HG02870 (cell line): ENCODE measurements around the gene UNC50.

Experiments used
- ATAC-seq: cut with Tn5 transposase; IDR thresholded peaks from one replicate; pipeline ENCODE4 v1.9.1; 2021; ENCODE audit warnings: mild to moderate bottlenecking, moderate library complexity; ENCODE audit not compliant: unreplicated experiment

The UNC50 gene, protein sequence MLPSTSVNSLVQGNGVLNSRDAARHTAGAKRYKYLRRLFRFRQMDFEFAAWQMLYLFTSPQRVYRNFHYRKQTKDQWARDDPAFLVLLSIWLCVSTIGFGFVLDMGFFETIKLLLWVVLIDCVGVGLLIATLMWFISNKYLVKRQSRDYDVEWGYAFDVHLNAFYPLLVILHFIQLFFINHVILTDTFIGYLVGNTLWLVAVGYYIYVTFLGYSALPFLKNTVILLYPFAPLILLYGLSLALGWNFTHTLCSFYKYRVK

DNA sequence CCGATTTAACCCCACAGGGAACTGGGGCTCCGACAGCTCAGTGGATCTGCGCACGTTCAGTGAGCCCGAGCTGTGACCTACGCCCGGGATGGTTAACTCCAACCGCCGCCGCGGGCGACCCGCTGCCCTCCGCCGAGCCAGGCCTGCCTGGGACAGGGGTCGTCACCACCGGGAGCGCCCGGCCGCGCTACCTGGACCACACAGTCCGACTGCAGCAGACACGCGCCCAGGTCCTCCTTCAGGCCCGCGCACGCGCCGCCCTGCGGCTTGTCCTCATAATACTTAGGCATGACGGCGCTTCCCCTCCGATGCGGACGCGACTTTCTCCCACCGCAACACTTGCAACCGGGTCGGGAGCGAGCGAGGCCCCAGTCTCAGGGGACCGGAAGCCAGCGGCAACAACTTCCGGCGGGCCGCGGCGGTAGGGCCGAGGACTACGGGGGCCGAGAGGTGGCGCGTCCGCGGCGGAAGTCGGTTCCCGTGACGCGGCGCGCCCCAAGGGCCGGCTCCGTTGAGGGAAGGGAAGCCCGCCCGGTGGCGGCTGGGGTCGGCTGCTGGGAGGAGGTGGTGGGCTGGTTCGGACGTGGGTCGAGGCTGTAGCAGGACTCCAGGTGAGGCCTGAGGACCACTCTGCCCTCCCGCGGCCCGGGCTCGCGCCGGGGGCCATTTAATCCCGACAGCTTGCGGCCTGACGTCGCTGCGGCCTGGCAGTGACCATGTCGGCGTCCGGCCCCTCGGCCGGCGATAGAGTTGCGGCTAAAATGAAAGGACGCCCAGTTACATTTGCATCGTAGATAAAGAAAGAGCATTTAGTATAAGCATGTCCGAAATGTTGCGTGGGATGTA, at the start of gene UNC50, which contains the start of gene COA5:
UNC50 (plus strand) TSS at position 474 of the 846 bp plus-strand sequence. CDS start 1,171 bp downstream, outside the sequence.
COA5 (minus strand) TSS at position 397 of the 846 bp plus-strand sequence; CDS start at position 290, 107 bp downstream.
- ATAC-seq: peak; percentile 86

GRCh38 chr2:98558852-98559530, 49.4 kb upstream of the UNC50 start:
- no peak for ATAC-seq

- no peak for ATAC-seq
Measured at GRCh38 chr2:98559581-98559980, 48.8 kb upstream of the UNC50 start.

GRCh38 chr2:98560256-98560771, 48.1 kb upstream of the UNC50 start:
- ATAC-seq: no peak

- ATAC-seq: no peak
Measured at GRCh38 chr2:98561018-98561417, 47.4 kb upstream of the UNC50 start.

GRCh38 chr2:98561902-98562695, 46.3 kb upstream of the UNC50 start:
- no peak for ATAC-seq

DNA sequence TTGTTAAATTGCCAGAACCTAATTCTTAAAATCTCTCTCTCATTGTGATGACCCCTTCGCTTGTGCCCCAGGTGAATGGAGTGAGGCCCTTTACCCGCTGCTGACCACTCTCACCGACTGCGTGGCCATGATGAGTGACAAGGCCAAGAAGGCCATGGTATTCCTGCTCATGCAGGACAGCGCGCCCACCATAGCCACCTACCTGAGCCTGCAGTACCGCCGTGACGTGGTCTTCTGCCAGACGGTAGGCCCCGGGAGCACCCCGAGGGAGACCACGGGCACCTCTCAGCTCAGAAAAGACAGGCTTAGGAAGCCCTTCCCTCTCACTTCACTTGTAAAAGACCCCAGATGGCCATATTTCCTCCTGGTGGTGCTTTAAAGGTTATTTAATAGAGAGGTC, 45.0 kb upstream of the UNC50 start:
- ATAC-seq: no peak

GRCh38 chr2:98564541-98565132, 43.8 kb upstream of the UNC50 start:
- ATAC-seq: no peak

DNA sequence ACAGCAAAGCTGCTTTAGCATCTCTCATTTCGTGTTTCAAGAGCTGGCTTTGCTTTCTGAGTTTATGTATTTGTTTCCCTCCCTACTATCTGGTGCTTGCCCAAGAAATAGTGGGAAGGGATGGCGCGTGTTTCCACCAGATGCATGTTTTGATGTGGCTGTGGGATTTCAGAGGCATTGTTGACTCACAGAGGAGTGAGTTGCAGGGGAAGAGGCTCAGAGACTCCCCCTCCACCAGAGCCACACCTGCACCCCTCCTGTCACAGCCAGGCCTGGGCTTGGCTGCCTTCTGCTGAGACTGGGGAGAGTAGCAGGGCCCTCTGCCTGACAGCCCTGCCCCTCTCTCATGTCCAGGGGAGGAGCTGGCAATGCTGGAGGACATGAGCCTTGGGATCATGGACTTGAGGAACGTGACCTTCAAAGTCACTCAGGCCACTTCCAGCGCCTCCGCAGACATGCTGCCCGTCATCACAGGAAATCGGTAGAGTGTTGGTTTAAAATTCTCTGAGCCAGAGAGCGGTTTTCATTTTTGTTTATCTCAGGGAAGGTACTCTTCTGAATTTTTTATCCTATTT, 43.0 kb upstream of the UNC50 start:
- no peak for ATAC-seq

DNA sequence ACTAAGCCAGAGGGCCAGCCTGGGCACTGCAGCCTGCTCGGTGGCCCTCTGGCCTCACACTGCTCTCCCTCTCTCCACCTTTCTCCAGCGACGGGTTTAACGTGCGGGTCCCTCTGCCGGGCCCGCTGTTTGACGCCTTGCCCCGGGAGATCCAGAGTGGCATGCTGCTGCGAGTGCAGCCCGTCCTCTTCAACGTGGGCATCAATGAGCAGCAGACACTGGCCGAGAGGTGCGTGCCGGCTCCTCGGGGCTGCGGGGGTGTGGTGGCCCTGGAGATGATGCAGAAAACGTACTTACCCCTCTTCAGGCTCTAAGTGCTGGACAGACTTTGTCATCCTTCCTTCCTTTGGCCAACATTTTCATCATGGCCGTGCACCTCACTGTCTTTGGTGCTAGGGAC, 42.4 kb upstream of the UNC50 start:
- ATAC-seq: no peak

- no peak for ATAC-seq
Measured at GRCh38 chr2:98568161-98568956, 40.0 kb upstream of the UNC50 start.

GRCh38 chr2:98569197-98569793, 39.1 kb upstream of the UNC50 start:
- ATAC-seq: no peak

DNA sequence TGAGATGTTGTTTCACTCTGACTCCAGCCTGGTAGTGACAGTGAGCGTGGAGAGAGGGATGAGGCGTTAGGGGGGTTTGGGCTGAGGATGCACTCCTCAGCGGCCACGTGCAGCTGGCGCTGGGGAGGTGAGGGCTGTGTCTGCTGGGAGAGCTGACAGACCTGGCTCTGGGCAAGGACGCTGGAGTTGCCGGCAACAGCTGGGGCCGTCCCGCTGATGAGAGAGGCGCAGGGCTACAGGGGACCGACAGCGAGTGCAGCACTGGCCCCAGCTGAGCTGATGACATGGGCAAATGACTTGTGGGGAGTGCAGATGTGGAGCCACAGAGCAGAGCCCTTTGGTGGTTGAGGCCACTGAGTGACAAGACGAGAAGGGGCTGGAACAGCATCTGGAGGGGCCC, 38.5 kb upstream of the UNC50 start:
- no peak for ATAC-seq

DNA sequence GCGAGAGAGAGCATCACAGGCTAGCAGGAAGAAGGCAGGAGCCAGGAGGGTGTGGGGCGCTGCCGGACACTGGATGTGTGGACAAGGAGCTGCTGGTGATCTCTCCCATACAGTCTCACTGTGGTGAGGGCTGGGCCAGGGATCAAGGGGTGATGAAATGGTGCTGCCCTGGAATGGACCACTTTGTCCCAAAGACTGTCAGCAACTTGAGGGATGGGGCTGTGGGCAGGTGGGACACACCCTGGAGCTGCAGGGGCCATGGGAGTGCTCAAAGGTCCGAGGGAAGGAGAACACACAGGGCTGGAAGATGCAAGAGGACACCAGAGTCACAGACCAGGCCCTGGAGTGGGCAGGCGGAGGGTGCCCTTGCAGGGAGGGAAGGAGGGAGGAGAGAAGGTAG, 38.0 kb upstream of the UNC50 start:
- ATAC-seq: no peak

- ATAC-seq: no peak
Measured at GRCh38 chr2:98571121-98571701, 37.2 kb upstream of the UNC50 start.

DNA sequence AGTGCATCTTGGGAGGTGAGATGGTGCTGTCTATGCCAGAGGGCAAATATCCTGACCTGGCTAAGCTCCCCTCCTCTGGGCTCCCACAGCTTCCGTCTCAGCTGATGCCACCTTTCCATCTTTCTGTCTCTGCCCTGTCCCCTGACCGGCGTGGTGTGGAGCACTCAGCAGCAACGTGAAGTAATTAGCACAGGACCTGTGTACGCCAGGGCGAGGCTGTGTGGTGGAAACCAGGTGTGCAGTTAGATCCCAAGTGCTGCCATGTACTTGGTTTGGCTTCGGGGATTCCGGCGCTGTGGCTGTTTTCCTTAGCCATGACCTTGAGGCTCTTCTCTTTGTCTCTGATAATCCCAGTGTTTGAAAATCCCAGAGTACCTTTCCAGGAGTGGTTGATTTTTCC, 36.6 kb upstream of the UNC50 start:
- no peak for ATAC-seq

- ATAC-seq: no peak
Measured at GRCh38 chr2:98572211-98572610, 36.2 kb upstream of the UNC50 start.

DNA sequence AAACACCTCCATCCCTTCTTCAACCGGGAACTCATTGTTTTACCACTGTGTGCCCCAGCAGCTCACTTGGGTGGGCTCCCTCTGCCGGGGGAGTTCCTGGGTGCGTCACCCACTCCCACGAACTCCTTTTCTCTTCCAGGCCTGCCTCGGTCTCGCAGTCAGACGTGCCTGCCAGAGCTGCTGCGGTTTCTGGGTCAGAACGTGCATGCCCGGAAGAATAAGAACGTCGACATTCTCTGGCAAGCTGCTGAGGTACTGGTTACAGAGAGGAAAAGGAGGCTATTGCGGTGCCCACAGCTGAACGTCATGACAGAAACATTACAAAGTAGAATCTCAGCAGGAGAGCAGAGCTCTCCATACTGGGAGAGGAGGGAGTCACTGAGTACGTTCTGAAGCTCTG, 35.7 kb upstream of the UNC50 start:
- no peak for ATAC-seq
